Neural cell (in vitro differentiated cells): ENCODE measurements around the gene CKB. TPM values are rescaled to one million over a fixed set of nuclear protein-coding genes. Genes with fewer than 3 reads are reported as not detected.

Experiments used
- H2AFZ ChIP-seq: fragments of 200-600, 300-800 bp; sonication (generic), shearing (Covaris generic); 2 replicates; pipeline ENCODE4 v1.6.0; 2014; ENCODE audit warnings: low read depth, mild to moderate bottlenecking, antibody characterized with exemption, low read length, moderate library complexity
- H3F3A ChIP-seq: fragments of 200-600 bp; shearing (Covaris generic); 2 replicates; pipeline ENCODE4 v1.6.1; 2016; ENCODE audit warnings: mild to moderate bottlenecking, moderate library complexity, mixed read lengths, antibody characterized with exemption, low read length; ENCODE audit not compliant: insufficient read depth, poor library complexity, severe bottlenecking
- H3K27ac ChIP-seq: fragments of 200-600, 300-800 bp; sonication (generic), shearing (Covaris generic); 2 replicates; pipeline ENCODE4 v1.5.1; 2014; ENCODE audit warnings: mild to moderate bottlenecking, low read length, moderate library complexity
- H3K27me3 ChIP-seq: fragments of 300-800, 200-600 bp; sonication (generic), shearing (Covaris generic); 2 replicates; pipeline ENCODE4 v1.6.0; 2014; ENCODE audit warnings: mild to moderate bottlenecking, low read depth, low read length, moderate library complexity; ENCODE audit not compliant: insufficient read depth
- H3K36me3 ChIP-seq: fragments of 300-800, 200-600 bp; sonication (generic), shearing (Covaris generic); 2 replicates; pipeline ENCODE4 v1.5.1; 2014; ENCODE audit warnings: mild to moderate bottlenecking, antibody characterized with exemption, low read length, moderate library complexity; ENCODE audit not compliant: insufficient read depth
- H3K4me2 ChIP-seq: fragments of 300-800, 200-600 bp; sonication (generic), shearing (Covaris generic); 2 replicates; pipeline ENCODE4 v1.6.0; 2014; ENCODE audit warnings: mild to moderate bottlenecking, low read length
- H3K4me3 ChIP-seq: fragments of 300-800, 200-600 bp; sonication (generic), shearing (Covaris generic); 2 replicates; pipeline ENCODE4 v1.5.1; 2014; ENCODE audit warnings: mild to moderate bottlenecking, low read length, moderate library complexity
- H3K79me2 ChIP-seq: fragments of 200-600 bp; shearing (Covaris generic); replicated peaks from 2 replicates; pipeline ENCODE4 v1.6.0; 2014; ENCODE audit warnings: mild to moderate bottlenecking, low read length, moderate library complexity; ENCODE audit not compliant: insufficient read depth
- H3K9ac ChIP-seq: fragments of 300-800, 200-600 bp; sonication (generic), shearing (Covaris generic); 2 replicates; pipeline ENCODE4 v1.6.1; 2016; ENCODE audit warnings: mild to moderate bottlenecking, low read length, mixed read lengths
- H3K9me2 ChIP-seq: fragments of 200-600 bp; shearing (Covaris generic); 2 replicates; pipeline ENCODE4 v1.6.1; 2016; ENCODE audit warnings: mild to moderate bottlenecking, low read length, mixed read lengths; ENCODE audit not compliant: insufficient read depth
- H3K9me3 ChIP-seq: fragments of 200-600, 300-800 bp; sonication (generic), shearing (Covaris generic); 2 replicates; pipeline ENCODE4 v1.6.1; 2016; ENCODE audit warnings: mild to moderate bottlenecking, mixed run types, low read length, moderate library complexity, mixed read lengths
- H4K20me1 ChIP-seq: fragments of 200-600 bp; shearing (Covaris generic); 2 replicates; pipeline ENCODE4 v1.6.1; 2016; ENCODE audit warnings: mild to moderate bottlenecking, mixed run types; ENCODE audit not compliant: insufficient read depth
- EP300 ChIP-seq: fragments of 450-650 bp; conservative IDR thresholded peaks from 2 replicates; pipeline ENCODE4 v1.6.1; 2014; ENCODE audit warnings: antibody characterized with exemption, mild to moderate bottlenecking, moderate library complexity; ENCODE audit not compliant: poor library complexity, severe bottlenecking
- EZH2 ChIP-seq: fragments of 200-600, 300-800 bp; shearing (Covaris generic), sonication (generic); IDR thresholded peaks from 2 replicates; pipeline ENCODE4 v1.6.1; 2014; ENCODE audit warnings: antibody characterized with exemption, low read length, borderline replicate concordance, mild to moderate bottlenecking; ENCODE audit not compliant: insufficient read depth, poor library complexity, severe bottlenecking
- MXI1 ChIP-seq: fragments of 450-650 bp; conservative IDR thresholded peaks from 2 replicates; pipeline ENCODE4 v1.6.1; 2014; ENCODE audit warnings: antibody characterized with exemption, mild to moderate bottlenecking; ENCODE audit not compliant: poor library complexity, severe bottlenecking
- POLR2AphosphoS5 ChIP-seq: IDR thresholded peaks from 2 replicates; pipeline ENCODE4 v1.6.1; 2012
- RAD21 ChIP-seq: fragments of 450-650 bp; conservative IDR thresholded peaks from 2 replicates; pipeline ENCODE4 v1.6.1; 2014; ENCODE audit warnings: antibody characterized with exemption, mild to moderate bottlenecking, moderate library complexity
- REST ChIP-seq: IDR thresholded peaks from 2 replicates; pipeline ENCODE4 v1.6.1; 2012; ENCODE audit warnings: borderline replicate concordance
- SMC3 ChIP-seq: fragments of 450-650 bp; conservative IDR thresholded peaks from 2 replicates; pipeline ENCODE4 v1.6.1; 2014; ENCODE audit warnings: antibody characterized with exemption, mild to moderate bottlenecking, moderate library complexity; ENCODE audit not compliant: poor library complexity
- TAF1 ChIP-seq: IDR thresholded peaks from 2 replicates; pipeline ENCODE4 v1.6.1; 2012; ENCODE audit warnings: low read depth
- polyA plus RNA-seq: library from polyadenylated mRNA; depleted of rRNA; stranded (reverse); fragments of >200 nt; gene quantifications from 2 replicates; pipeline ENCODE4 v1.2.3, GENCODE V29; 2014
- TF ChIP-seq, protein P1 (sequence below): fragments of 450-650 bp; IDR thresholded peaks from 2 replicates; pipeline ENCODE4 v1.5.1; 2014; ENCODE audit warnings: antibody characterized with exemption, mild to moderate bottlenecking, moderate library complexity; ENCODE audit not compliant: poor library complexity, severe bottlenecking

CKB gene
- polyA plus RNA-seq, 1 donor from 2014 or later, result 918 TPM

DNA sequence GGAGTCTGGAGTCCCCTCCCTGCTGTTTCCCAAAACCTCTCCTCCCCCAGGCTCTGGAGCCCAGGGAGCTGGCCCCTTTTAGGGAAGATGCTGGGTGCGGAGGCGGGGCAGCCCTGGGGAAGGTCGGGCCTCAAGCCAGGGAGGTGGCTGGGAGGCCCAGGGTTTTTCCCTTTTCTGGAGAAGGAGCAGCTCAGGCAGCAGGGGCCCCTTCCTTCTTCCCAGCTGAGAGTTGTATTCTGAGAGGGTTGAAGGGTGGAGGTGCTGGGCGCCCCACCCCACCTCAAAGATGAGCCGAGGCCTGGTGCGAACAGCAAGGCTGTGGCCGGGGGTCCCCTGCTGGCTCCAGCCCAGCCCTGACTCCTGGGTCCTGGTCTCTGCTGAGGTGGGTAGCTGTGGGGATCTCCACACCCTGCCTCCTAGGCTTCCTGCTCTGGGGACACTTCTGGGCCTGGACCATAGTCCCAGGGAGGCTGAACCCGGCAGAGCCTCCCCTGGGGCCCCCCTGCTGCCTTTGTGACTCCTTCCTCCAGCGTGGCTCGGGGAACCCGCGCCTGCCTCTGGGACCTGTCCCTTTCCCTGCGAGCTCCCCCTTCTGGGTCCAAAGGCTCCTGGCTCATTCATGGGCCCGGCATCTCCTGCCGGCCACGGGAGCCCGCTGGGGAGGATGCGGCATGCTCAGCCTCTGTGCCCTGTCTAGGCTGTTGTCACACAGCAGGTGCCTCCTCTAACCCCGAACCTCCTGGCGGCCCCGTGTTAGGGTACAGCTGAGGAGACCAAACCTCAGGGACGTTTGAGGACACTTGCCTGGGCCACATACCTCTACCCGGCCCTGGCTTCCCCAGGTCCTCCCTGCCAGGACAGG is 10.7 kb upstream of the CKB start:
- Histone ChIP-seq H3K9me3 (no peaks in the 10 kb centered on the region), H3K27me3 (no peaks in the 10 kb centered on the region), H3F3A (no peaks in the 10 kb centered on the region), H3K9me2 (no peaks in the 10 kb centered on the region), H3K4me3 (no peak overlapping the region), H3K4me2 (no peak overlapping the region), H4K20me1 (no peaks in the 10 kb centered on the region), H3K27ac (no peak overlapping the region), H3K79me2 (peaks cover 10% of the 10 kb centered on the region), H3K9ac (no peak overlapping the region), H3K36me3 (no peaks in the 10 kb centered on the region), H2AFZ (no peak overlapping the region)
- TF ChIP-seq EP300 (no peak), RAD21 (no peak), POLR2AphosphoS5 (no peak), SMC3 (no peak), TAF1 (no peak), EZH2 (no peak), MXI1 (no peak), REST (no peak)
- TF ChIP-seq, protein P1, sequence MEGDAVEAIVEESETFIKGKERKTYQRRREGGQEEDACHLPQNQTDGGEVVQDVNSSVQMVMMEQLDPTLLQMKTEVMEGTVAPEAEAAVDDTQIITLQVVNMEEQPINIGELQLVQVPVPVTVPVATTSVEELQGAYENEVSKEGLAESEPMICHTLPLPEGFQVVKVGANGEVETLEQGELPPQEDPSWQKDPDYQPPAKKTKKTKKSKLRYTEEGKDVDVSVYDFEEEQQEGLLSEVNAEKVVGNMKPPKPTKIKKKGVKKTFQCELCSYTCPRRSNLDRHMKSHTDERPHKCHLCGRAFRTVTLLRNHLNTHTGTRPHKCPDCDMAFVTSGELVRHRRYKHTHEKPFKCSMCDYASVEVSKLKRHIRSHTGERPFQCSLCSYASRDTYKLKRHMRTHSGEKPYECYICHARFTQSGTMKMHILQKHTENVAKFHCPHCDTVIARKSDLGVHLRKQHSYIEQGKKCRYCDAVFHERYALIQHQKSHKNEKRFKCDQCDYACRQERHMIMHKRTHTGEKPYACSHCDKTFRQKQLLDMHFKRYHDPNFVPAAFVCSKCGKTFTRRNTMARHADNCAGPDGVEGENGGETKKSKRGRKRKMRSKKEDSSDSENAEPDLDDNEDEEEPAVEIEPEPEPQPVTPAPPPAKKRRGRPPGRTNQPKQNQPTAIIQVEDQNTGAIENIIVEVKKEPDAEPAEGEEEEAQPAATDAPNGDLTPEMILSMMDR, result no peak

DNA sequence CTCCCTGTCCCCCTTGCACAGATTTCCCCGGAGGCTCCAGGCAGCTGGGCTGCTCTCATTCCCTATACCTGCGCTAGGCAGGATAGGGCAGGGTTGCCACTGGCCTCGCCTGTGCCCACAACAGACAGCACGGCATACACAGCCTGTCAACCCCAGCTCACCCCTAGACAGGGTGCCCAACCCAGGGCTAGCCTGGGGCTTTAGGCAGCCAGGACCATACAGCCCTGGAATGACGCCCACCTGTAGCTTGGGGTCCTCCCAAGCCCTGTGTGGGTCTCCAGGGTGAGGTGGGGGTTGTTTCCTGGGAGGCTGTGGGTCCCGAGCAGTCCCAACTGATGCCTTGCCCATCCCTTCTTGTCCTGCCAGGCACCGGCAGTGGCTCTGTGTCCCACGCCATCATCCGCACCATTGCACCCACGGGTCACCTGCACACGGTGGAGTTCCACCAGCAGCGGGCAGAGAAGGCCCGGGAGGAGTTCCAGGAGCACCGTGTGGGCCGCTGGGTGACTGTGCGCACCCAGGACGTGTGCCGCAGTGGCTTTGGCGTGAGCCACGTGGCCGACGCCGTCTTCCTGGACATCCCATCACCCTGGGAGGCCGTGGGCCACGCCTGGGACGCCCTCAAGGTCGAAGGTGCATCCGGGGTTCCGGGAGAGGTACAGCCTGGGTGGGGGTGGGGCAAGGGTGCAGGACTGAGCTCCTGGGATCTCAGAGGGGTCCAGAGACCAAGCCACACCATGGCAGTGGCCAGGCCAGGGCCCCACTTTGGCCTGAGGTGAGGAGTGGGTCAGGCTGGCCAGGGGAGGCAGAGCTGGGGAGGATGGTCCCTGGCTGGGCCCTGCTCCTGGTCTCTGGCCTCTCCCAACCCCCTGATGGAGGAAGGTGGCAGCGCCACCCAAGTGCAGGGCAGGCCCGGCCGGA is 9.8 kb upstream of the CKB start:
- no peak overlapping the region for H3K27ac ChIP-seq
- H2AFZ ChIP-seq, result no peak overlapping the region

More for the DNA sequence above, 9.8 kb upstream of the CKB start:
- TF ChIP-seq REST (no peak), POLR2AphosphoS5 (no peak), SMC3 (no peak), EZH2 (no peak), TAF1 (no peak), RAD21 (no peak), EP300 (no peak), MXI1 (no peak)
- TF ChIP-seq, protein P1, result no peak
- H3K9me2 ChIP-seq, result no peaks in the 10 kb centered on the region
- H3K79me2 ChIP-seq, result peaks cover 15% of the 10 kb centered on the region
- H3K9me3 ChIP-seq, result no peaks in the 10 kb centered on the region
- H3K36me3 ChIP-seq, result no peaks in the 10 kb centered on the region
- no peak overlapping the region for H3K4me2 ChIP-seq
- no peak overlapping the region for H3K9ac ChIP-seq
- H3K27me3 ChIP-seq, result no peaks in the 10 kb centered on the region
- H3K4me3 ChIP-seq, result no peak overlapping the region
- H3F3A ChIP-seq, result no peaks in the 10 kb centered on the region
- no peaks in the 10 kb centered on the region for H4K20me1 ChIP-seq
